GM12892 (cell line): ENCODE data around the gene POMGNT1.

Experiments
- POLR2A ChIP-seq: IDR thresholded peaks from 2 replicates; pipeline ENCODE4 v1.6.1; 2011; ENCODE audit warnings: low read depth, low read length, control low read depth
- TAF1 ChIP-seq: IDR thresholded peaks from 2 replicates; pipeline ENCODE4 v1.6.1; 2011; ENCODE audit warnings: low read depth, mild to moderate bottlenecking, control low read depth, low read length, borderline replicate concordance

- TF ChIP-seq POLR2A = no peak
- no peak for TF ChIP-seq TAF1
These were observed 46.2 kb downstream of the POMGNT1 start for GRCh38 chr1:46152016-46152415.
